ENCODE data around the gene CLMN. TPM values are rescaled to one million over a fixed set of nuclear protein-coding genes. Genes with fewer than 3 reads are reported as not detected.

CLMN gene
- total RNA-seq, 4 donors from 2014 or later: 20.7 to 56.5 (median 29.7) TPM

- no peak for TF ChIP-seq CTCF (IDR thresholded peaks at IDR 0.05; ENCODE audit: low read depth)
These were observed 121.4 kb downstream of the CLMN start for GRCh38 chr14:95198320-95198719.

GRCh38 chr14:95197551-95197950 is 122.2 kb downstream of the CLMN start:
- TF ChIP-seq CTCF (IDR thresholded peaks at IDR 0.05; ENCODE audit: low read depth): no peak

GRCh38 chr14:95196826-95197545 is 122.7 kb downstream of the CLMN start:
- no peak for TF ChIP-seq CTCF (IDR thresholded peaks at IDR 0.05; ENCODE audit: low read depth)

- no peak for TF ChIP-seq CTCF (IDR thresholded peaks at IDR 0.05; ENCODE audit: low read depth)
These were observed 123.4 kb downstream of the CLMN start for GRCh38 chr14:95196268-95196667.

- no peak for TF ChIP-seq CTCF (IDR thresholded peaks at IDR 0.05; ENCODE audit: low read depth)
These were observed 124.7 kb downstream of the CLMN start for GRCh38 chr14:95195031-95195430.

GRCh38 chr14:95193081-95193480 is 126.6 kb downstream of the CLMN start:
- TF ChIP-seq CTCF (IDR thresholded peaks at IDR 0.05; ENCODE audit: low read depth): no peak

- TF ChIP-seq CTCF (IDR thresholded peaks at IDR 0.05; ENCODE audit: low read depth): no peak
These were observed 127.4 kb downstream of the CLMN start for GRCh38 chr14:95192311-95192710.
